Inferior parietal cortex (tissue), 1 donor: ENCODE measurements around the gene DOK4.
"Not testable (repeated sequence)": the region's sequence is repeated elsewhere in the genome, so short reads cannot be mapped to it uniquely, and the experiment has no call there.

ENCODE experiments used
- DNase-seq: peaks from one replicate; pipeline ENCODE4 v3.0.0-alpha.2; 2016; ENCODE audit errors: extremely low spot score

Gene DOK4

GRCh38 chr16:57502048-57502775 is 15.9 kb upstream of the DOK4 start:
- no peak for DNase-seq

- DNase-seq = no peak
Measured at GRCh38 chr16:57501492-57501891, 15.2 kb upstream of the DOK4 start.

- no peak for DNase-seq
Measured at GRCh38 chr16:57500578-57501111, 14.4 kb upstream of the DOK4 start.

- not testable (repeated sequence) for DNase-seq
Measured at GRCh38 chr16:57499941-57500340, 13.6 kb upstream of the DOK4 start.

- DNase-seq = no peak
Measured at GRCh38 chr16:57498031-57498430, 11.7 kb upstream of the DOK4 start.

- DNase-seq = no peak
Measured at GRCh38 chr16:57497121-57497520, 10.8 kb upstream of the DOK4 start.

- DNase-seq = no peak
Measured at GRCh38 chr16:57493767-57494166, 7.5 kb upstream of the DOK4 start.

- no peak for DNase-seq
Measured at GRCh38 chr16:57489229-57489628, 2.9 kb upstream of the DOK4 start.

- DNase-seq = no peak
Measured at GRCh38 chr16:57486858-57487834, 853 bp upstream of the DOK4 start.

GRCh38 chr16:57485091-57485915 is 990 bp downstream of the DOK4 start:
- no peak for DNase-seq

GRCh38 chr16:57484515-57485005 is 1.7 kb downstream of the DOK4 start:
- DNase-seq = no peak

- no peak for DNase-seq
Measured at GRCh38 chr16:57483725-57484514, 2.4 kb downstream of the DOK4 start.

GRCh38 chr16:57482845-57483545 is 3.3 kb downstream of the DOK4 start:
- no peak for DNase-seq

- DNase-seq = no peak
Measured at GRCh38 chr16:57481421-57481820, 4.9 kb downstream of the DOK4 start.

- DNase-seq = no peak
Measured at GRCh38 chr16:57480754-57481230, 5.5 kb downstream of the DOK4 start.

GRCh38 chr16:57479976-57480753 is 6.1 kb downstream of the DOK4 start:
- DNase-seq = no peak

GRCh38 chr16:57479205-57479975 is 6.9 kb downstream of the DOK4 start:
- DNase-seq = no peak
